Right renal pelvis (tissue), 4 donors: ENCODE measurements around the gene CYP19A1. TPM values are rescaled to one million over a fixed set of nuclear protein-coding genes. Genes with fewer than 3 reads are reported as not detected.

Experiments
- DNase-seq, 4 donors: peaks; one replicate each; pipeline ENCODE4 v3.0.0-alpha.2; 2013; ENCODE audit warnings: low read depth in 4 of 4, low spot score in 3 of 4, missing footprints in 1 of 4
- polyA plus RNA-seq, 4 donors: library from polyadenylated mRNA; unstranded; fragments of 120-200 nt; gene quantifications; one replicate each; pipeline ENCODE4 v1.2.1, GENCODE V29; 2013; ENCODE audit not compliant: insufficient read length in 4 of 4

Gene CYP19A1
- polyA plus RNA-seq, 4 donors: 0.04 to 0.94 TPM; not detected in 2

- no peak for DNase-seq
These were observed 114.0 kb downstream of the CYP19A1 start for GRCh38 chr15:51224428-51224827.

DNA sequence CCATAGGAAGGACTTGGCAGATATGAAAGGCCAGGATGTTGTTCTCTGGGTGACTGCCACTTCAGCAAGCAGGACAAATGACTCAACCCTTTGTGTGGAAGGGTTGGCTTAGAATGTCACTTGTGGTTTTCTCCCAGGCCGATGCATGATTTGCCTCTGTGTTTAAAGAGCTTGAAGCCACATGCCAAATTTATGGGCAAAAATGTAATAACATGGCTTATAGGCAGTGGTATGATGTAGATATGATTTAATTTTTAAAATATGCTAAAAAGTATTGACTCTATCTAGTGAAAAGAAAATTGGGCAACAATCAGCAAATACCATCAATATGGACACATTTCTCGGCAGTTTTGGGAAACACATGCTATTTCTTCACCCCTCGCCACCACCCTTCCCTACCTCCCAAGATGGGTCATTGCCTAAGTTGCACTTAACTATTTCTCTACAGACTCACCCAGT is 114.6 kb downstream of the CYP19A1 start:
- no peak for DNase-seq

DNA sequence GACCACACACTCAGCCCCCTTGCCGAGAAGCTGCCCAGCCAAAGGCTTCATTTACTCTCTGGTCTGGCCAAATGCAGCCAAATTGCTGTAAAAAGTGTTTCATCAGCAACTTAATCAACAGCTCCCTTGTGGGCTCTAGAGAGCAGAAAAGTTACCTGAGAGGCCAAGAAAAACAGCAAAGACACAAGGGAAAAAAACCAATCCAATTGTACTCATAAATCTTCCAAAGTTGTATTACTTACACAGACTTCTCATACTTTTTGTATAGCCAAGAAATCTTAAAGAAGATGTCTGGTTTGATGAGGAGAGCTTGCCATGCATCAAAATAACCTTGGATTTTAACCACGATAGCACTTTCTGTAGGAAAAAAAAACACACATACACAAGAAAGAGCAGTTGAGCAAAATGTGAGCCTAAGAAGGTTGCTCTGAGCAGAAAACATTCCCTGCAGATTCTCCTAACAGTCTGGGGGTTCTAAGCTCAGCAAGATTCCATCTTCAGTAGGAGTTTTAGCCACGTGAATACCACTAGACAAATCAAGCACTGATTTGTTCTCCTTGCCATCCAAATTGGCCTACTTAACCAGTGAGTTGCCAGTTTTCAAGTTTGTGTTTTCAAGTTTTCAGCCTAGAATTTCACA is 120.0 kb downstream of the CYP19A1 start:
- DNase-seq: no peak

DNA sequence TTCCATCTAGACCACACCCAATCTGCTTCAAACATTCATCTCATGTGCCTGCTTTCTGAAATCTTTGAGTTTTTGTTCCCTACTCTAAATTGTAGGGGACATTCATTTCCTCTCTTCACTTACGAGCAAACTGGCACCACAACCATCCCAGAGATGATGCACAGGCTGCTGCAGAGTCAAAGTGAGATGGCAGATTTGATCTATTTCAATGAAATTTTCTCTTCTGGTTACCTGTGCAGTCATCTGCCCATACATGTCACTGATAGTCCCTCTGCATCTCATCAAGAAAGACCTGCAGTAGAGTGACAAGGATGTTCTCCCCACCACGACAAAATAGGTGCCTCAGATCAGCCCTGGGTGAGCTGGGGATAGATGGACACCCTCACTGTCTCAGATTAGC is 125.5 kb downstream of the CYP19A1 start:
- DNase-seq: no peak

- DNase-seq: no peak
These were observed 126.2 kb downstream of the CYP19A1 start for GRCh38 chr15:51212239-51212638.

DNA sequence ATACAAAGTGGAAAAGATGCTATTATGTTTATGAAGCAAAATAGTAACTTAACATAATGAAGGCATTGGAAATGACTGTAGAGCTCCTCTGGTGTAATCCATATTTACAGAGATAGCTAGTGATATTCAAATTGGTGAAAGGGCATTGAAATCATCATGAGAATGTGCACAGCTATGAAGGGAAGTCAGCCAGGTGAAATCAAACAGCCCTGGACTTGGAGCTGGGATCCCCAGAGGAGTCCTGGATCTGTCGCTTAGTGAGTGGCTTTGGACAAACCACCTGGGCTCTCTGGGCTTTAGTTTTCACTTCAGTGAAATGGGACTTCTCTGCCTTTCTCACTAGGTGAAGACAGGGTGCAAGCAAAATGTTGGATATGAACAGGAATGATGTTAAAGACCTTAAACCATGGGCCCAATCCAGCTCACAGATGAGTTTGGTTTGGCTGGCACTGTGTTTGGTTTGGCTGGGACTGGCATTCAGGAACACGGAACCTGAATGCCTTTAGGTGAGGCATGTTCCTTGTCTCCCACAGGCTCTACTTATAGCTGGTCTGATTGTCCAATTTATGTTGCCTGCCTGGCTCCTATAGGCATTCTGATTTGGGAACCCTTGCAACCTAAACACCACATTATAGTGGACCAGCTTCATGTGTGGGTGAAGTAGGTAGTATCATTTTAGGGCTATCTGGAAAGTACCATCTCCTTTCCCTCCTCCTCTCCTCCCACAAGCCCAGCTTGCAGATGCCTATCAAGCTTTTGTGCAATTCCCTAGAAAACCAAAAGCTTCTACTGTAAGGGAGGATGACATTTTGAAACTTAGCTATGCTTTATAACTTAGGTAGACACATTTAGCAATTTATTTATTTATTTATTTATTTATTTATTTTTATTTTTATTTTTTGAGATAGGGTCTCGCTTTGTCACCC is 133.1 kb downstream of the CYP19A1 start:
- no peak for DNase-seq

DNA sequence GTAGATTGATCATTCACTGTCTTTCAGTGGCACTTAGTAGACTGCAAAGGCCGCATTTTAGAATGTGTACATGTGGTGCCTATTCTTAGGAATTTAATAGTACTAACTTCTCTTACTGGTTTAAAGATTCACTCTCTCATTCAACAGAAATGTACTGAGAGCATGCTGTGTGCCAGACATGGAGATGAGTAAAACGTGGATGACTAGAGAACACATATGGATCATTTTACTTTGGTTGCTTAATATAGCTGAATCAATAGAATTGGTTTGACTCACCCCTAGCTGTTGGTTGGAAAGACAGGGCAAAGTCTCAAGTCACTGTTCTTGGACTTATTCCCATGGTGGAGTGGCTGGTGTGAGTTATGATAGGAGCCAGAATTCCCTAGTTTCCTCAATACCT is 134.6 kb downstream of the CYP19A1 start:
- no peak for DNase-seq

DNA sequence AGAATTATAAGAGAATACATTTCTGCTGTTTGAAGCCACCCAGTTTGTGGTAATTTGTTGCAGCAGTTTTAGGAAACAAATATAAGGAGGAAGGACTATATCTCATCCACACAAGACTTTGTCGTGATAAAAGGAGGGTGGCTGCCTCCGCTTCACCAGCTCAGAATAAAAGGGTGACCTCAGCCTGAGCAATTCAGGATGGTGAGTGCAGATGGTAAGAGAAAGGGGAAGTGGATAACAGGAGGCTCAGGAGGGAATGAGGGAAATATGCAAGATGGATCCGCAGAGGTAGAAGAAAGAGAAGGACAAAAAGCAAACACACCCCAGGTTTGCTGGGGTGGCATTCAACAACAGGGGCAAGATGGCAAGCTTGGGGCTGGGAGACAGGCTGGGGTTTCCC is 135.6 kb downstream of the CYP19A1 start:
- no peak for DNase-seq

GRCh38 chr15:51201581-51201980 is 136.8 kb downstream of the CYP19A1 start:
- no peak for DNase-seq

DNA sequence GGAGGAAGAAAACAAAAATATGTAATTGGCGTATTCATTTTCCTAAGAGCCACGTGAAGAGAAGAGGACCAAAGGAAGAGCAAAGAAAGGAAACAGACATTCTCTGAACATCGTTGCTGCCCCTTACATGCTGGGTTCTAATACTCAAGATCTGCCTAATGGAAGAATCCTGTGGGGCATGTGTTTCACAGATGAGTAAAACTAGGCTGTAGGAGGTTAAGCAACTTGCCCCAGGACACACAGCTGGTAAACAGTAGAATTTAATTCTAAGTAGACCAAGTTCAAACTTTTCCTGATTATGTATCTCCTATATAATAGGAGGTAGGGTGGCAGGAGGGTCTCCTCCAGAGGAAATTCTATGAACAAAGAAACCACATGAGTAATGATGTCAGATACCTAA is 137.6 kb downstream of the CYP19A1 start:
- DNase-seq: no peak

GRCh38 chr15:51199541-51199940 is 138.9 kb downstream of the CYP19A1 start:
- DNase-seq: no peak

DNA sequence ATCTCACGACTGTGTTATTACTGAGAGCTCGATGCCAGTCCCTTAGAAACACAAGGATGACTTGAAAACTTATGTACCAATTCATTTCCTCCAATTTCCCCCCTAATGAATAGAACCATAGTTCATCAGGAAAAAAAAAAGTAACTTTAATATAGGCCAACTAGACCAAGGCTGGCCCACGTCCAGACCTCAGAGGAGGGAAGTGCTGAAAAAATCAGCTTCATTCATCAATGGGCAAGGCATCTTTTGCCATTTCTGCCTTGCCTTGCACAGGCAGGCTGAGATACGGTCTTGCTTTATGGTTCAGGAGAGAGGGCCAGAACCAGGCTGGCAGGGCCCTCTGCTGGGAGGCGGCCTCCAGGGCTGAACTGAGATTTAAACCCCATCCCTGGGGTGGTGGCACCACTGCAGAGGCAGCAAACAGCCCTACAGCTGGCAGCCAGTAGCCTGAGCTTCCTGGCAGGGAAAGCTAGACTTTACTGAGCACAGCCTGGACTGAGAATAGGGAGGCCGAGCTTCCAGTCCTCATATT is 139.6 kb downstream of the CYP19A1 start:
- DNase-seq: no peak

DNA sequence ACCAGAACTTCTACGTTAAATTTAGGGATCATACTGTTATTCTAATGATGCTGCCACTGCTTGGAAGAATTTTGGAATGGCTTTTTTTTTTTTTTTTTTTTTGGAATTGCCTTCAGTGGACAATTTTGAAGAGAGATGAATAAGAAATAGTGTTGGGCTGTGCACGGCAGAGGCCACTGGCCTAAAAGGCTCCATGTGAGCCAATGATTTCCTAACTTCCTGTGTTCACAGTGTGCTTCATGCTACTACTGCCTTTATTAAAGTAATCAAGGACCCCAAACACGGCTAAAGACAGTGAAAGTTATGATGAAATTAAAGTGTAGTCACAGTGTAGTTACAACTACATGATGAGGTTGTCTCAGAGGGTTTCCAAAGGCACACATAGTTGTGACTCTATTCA is 142.9 kb downstream of the CYP19A1 start:
- DNase-seq: no peak

DNA sequence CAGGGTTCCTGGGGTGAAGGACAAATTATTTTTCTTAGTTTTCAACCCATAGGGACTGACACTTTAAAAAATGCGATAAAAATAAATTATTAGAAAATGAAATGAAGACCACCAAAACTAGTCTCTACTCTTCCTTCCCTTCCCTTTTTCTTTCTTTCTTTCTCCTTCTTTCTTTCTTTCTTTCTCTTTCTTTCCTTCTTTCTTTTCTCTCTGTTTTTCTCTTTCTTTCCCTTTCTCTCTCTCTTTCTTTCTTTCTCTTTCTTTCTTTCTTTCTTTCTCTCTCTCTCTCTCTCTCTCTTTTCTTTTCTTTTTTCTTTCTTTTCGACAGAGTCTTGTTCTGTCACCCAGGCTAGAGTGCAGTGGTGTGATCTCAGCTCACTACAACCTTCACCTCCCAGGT is 144.4 kb downstream of the CYP19A1 start:
- no peak for DNase-seq

DNA sequence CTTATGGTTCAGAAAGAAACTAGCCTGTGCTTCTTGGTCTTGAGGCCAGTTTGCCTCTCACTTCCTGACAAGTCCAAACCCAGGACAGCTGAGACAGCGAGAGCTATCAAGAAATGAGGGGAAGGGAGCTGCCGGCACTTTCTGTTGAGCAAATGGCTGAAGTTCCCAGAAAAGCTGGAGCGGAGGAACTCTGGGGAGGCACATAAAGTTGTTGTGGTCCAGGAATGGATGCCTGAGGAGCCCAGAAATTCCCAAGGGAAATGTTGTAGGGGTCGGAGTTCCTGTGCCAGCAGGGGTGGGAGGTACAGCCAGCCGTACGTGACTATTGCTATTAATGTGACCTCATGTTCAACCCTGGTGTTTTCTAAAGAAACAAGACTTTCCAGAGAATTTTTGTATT is 144.9 kb downstream of the CYP19A1 start:
- no peak for DNase-seq

DNA sequence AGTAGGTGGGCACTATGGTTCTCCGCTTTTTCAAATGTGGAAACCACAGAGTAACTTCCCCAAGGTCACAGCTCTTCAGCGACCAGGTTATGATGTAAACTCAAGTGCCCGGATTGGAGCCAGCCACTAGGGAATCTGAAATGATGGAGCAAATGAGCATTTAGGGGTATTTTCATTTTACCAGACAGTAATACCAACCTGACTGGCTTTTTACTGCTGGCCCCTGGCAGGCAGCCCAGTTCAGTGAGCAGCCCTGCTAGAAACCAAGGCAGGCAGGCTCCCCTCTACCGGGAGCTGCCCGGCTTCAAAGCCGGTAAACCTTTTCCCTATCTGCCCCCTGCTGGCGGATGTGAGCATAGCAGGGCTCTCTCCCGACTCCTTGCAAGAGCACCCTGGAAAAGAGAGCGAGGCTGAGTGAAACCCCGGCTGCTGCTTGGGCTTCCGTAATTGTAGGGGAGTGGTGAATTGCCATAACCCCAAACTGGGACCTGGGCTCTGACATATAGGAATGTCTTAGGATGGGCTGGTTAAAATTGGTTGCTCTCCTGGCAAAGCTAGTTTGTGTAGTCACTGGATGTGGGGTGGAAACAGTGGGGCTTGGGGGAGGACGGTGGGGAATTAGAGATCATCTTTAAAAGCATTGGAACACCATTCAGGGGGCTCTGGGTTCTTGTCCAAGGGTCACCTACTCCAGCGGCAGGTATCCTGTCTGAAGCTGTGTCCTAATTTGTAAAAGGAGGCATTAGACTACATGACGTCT is 145.7 kb downstream of the CYP19A1 start:
- DNase-seq: peak; percentile 73 to 77 (median 75)

DNA sequence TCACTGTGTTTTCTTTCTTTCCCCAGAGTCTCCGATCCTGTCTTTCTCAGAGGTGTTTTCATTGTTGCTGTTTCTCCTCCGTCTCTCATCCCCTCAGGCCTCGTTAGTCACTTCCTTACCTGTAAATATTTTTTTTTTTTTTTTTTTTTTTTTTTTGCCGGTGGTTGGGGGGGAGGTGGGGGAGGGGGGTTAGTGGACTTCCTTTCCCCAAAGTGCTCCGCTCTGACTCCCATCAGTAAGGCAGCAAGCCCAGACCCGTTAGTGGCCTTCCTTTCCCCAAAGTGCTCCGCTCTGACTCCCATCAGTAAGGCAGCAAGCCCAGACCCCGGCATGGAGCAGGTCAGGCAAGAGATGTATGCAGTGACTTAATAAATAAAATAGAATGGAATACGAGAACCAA is 146.6 kb downstream of the CYP19A1 start:
- DNase-seq: no peak

- no peak for DNase-seq
These were observed 147.2 kb downstream of the CYP19A1 start for GRCh38 chr15:51191072-51191670.

DNA sequence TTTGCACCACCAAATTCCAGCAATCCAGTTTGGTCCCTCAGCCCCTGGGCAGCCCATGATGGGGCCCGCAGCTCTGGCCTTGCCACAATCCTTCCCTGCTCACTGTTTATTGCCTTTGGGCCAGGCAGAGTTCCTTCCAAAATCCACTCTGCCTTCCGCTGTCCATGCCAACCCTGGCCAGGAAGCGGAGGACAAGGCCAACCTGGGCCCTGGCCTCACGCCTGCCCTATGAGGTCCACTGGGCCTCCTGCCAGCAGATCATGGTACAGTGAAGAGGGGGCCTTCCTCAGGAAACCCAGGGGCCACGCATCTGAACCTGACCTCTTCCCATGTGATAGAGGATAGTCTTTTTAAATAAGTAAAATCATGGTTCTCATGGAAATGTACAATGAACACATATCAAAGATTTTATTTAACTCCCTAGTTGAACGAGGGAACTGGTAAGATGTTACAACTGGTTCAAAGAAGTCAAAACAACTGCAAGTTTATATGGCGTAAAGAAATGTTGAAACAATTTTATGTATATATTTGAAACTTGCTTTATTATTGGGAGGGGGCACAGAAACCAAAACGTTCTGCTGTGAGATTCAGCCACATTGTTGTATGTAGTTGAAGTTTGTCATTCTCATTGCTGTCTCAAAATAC is 147.8 kb downstream of the CYP19A1 start:
- DNase-seq: no peak
